IPS-NIHi11 (cell line): Measurements from ENCODE around the gene APRT.
A peak's percentile ranks its signal among the peaks of the same experiment; 100 is the strongest.

ENCODE experiments used
- DNase-seq: peaks from one replicate; pipeline ENCODE4 v3.0.0; 2012; ENCODE audit warnings: mixed read lengths, low spot score

APRT gene, protein sequence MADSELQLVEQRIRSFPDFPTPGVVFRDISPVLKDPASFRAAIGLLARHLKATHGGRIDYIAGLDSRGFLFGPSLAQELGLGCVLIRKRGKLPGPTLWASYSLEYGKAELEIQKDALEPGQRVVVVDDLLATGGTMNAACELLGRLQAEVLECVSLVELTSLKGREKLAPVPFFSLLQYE

DNA sequence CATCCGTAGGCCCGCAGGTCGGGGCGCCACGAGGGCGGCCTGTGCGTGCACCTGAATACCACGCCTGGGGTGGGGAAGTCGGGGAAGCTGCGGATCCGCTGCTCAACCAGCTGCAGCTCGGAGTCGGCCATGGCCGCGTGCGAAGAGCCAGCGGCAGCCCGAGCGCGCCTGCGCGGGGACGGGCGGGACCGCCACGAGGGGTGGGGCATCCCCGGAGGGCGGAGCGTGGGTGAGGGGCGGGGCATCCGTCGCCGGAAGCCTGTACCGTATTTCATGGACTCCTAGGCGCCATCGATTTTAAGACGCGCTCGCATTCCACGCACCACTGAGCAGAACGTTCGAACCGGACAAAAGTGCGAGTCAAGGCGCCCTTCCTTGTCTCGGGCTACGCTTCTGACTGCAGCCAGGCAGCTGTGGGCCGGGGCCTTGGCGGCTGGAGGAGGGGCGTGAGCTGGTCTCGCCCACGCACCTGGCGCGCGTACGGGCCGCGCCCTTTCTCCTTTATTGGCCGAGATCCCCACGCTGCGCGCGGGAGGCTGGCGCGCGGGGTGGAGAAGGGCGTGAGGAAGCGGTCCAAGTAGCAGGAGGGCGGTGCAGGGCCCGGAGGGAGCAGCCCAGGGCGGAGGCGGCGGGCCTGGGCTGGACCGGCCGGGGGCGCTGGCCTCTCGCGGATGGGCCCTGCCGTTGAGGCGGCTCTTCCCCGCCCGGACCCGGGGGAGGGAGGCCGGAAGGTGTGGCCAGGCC, at the start of gene APRT:
Gene APRT, minus strand, starts transcription at position 160 of the 744 bp plus-strand sequence. Its CDS starts 29 bp downstream, at position 131.
- peak; percentile 96 for DNase-seq

DNA sequence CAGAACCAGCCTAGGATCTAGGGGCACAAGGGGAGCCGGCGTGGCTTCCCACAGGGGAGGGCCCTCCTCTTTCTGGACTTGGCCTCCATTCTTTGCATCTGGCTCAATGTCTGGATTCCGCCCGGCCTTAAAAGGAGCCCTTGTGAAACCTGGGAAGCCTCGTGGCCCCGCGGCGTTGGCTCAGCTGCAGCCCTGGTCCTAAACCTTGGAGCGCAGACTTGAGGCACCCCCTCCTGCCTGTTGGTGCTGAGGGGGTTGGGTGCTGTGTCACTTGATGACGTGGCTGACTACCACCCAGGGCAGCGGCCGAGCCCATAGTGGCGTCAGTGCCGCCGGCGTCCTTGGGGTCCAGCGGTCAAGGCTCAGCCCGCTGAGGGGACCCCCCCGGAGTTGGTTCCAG, 49.6 kb upstream of the APRT start:
- DNase-seq: no peak

DNA sequence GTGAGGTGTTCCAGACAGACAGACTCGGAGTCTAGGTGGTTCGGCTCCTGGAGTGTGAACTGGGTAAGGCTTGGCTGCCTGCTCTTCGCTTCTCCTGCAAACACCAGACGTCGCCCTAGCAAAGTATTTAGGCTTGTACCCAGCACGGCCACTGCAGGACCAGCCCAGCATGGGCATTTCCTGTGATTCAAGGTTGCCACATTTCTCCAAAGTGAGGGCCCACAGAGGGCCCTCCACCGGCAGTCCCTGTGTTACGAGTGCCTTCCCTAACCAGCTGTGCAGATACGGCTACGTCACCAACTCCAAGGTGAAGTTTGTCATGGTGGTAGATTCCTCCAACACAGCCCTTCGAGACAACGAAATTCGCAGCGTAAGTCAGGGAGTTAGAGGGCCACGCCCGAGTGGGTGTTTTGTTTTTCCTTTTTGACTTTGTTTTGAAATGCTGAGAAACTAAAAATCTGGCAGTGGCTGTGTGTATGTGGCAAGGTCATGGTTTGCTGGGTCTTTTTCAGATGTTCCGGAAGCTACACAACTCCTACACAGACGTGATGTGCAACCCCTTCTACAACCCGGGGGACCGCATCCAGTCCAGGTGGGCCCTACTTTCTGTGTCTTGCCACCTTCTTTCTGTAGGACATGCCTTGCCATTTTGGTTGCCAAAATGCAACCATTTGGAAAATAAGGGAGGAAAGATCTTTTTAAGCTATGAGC, 47.8 kb upstream of the APRT start:
- DNase-seq: no peak

DNA sequence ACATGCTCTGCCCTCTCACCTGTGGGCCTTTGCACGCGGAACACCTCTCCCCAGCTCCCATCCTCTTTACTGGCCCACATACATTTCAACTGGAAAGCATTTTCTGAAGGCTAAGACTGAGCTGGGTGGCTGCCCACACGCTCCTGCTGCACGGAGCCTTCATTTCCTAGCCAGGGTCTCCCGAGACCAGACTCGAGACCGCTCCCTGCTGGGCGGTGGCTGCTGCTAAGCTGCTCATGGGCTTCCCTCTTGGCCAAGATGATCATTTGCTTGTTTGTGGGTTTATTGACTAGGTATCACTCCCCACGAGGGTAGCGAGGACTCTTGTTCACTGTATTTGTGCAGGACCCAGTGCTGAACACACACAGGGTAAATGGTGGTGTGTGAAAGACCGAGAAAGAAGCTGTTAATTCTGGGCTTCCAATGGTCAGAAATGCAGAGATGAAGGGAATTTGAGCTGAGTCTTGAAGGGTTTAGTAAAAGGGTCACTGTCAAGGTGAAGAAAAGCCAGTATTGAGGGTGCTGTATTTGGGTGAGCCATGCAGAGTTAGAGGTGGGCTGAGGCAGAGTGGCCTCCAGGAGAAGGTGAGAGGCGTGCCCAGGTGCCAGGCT, 46.1 kb upstream of the APRT start:
- peak; percentile 86 for DNase-seq

DNA sequence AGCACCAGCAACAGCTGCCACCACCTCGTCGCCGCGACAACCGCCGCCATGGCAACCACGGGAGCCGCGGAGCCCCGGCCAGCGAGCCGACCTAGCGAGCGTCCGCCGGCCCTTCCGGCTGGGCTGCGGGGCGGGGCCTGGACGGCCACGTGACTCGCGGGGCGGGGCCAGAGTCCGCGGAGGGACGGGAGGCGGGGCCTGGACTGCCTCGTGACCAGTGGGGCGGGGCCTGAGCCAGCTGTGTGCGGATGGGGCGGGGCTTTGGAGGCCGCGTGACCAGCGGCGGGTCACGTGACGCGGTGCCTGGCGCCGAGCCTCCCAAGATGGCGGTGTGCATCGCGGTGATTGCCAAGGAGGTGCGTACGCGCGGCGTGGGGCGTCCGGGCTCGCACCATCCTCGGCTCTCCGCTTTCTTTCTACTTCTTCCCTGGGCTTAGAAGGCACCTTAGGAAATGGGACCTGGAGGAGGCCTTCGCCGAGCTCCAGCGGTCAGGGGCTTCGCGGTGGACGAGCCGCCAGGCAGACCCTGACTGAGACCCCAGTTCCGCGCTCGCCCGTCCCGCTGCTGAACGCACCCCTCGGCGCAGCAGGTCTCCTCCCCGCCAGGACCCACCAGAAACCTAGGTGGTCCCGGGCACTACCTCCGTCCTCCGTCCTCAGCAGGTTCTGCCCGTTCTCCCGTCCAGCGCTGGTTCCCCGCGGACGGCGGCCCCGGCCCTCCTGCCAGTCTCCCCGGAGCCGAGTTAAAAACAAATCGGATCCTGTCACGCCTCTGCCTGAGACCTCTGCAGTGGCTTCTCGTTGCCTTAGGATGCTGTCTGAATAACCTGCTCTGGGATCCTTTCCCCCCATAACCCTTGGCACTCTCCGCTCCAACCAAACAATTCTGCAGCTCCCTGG, 45.4 kb upstream of the APRT start, which contains the start of the genes GALNS and TRAPPC2L:
Gene GALNS, minus strand, starts transcription at position 120 of the 900 bp plus-strand sequence. Its CDS starts 70 bp downstream, at position 50.
Gene TRAPPC2L, plus strand, starts transcription at position 300 of the 900 bp plus-strand sequence. Its CDS starts 24 bp downstream, at position 324.
- DNase-seq: peak; percentile 100

DNA sequence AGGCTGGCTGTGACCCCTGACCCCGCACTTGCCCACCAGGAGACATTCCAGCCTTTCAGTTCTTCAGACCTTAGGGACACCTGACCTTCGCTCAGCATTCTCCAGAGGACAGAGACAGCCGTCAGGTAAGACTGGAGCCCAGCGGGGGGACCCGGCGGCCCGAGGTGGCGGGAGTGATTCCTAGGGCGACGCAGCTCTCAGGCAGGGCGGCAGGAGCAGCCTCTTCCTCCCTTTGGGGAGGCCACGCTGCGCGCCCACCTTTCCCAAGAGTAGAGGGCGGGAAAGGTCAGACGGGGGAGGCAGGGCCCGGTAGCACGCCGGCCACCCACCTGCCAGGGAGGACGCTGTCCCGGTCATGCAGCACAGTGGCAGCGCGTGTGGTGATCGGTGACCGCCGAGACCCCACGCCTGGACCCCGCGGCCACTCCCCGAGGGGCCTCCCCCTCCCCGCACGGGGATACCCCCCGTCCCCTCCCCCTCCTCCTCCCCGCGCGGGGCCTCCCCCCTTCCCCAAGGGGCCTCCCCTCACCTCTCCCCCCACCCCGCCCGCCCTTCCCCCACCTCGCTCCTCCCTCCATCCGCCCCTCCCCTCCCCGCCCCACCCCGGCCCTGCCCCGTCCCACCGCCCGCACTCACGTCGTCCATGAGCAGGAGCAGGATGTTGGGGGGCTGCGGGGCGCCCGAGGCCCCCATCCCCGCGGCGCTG, 44.5 kb upstream of the APRT start:
- DNase-seq: peak; percentile 58

DNA sequence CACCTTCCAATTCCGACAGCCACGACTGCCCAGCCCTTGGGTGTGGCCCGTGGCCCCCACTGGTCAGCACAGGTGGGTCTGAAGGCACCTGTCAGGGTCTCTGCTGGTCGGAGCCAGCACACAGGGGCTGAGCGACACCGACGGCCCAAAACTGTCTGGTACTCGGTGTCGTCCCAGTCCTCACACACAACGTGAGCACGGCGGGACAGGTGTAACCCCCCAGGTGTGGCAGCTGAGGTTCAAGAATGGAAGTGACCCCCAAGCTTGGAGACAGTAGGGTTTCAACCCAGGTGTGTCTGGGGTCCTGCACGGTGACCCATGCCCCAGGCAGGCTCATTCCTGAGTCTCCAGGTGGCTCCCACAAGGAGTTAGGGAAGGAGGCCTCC, 44.0 kb upstream of the APRT start:
- DNase-seq: no peak

DNA sequence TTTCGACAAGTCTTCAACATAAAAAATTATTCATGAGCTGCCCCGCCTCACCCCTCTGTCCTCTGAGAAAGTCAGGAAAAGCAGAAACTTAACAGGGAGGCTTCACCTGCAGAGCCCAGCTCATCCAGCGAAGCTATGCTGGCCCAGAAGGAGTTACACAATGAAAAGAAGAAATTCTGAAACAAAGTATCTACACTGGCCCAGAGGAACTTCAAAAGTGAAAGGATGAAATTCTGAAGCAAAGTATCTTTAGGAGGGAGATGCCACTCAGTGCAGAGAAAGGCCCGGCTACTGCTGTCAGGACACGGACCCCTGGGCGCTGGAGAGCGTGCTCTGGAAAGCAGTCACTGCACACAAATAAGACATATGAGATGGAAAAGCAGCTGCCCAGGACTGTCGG, 43.4 kb upstream of the APRT start:
- no peak for DNase-seq

DNA sequence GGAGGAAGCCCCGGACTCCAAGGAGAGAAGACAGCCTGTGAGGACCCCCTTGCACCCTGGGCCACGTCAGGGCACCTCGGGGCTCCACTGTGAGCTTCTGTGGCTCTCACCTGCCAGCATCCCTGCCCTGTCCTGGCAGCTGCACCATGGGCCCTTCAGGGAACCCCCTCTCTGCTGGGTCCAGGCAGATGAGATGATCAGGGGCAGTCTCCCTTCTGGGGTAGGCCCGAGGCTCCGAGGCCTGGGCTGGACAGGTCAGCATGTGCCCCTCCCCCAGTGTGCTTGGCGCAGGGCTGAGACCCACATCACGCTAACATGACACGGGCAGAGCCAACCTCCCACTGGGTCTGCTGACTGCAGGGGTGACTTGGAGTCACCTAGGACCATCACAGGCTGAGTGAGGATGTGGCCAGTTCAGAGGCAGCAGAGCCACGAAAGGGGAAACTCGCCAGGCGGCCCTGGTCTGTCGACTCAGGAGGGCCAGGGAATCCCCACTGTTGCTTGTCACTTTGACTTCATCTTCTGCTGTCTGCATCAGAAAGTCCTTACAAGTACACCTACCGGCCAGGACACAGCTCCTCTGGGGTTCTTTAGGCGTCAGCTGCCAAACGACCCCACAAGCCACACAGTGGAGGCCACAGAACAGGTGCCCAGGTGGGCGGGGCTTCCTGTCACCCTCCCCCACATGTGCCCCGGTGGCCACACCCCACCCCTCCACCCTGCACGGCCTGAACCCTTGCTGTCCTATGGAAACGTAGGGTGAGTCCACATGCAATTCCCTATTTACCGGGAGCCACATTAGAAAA, 42.8 kb upstream of the APRT start:
- no peak for DNase-seq

DNA sequence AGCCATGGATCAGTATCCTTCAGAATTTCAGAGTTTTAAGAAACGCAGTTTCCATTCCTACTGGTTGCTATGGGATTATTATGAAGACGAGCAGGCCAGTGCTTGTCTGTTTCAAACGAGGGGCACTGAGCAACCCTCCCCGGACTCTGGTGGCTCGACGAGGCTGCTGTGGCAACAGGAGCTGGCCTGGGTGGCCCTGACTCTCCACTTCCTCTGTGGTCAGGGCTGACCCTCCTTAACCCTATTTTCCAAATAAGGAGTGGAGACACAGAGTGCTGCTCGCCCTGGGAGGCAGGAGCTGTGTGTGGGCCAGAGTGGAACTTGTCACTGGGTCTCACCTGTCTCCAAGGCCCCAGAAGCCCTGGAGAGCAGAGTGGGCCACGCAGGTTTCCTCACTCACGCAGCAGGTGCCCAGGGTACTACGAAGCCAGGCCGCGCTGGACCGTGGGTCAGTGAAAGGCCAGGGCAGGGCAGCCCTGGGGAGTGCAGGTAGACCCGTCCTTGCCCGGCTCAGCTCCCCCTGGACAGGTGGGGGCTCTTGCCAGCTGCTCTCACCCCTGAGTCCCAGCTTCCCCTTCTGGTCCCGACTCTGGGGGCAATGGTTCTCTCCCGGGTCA, 41.7 kb upstream of the APRT start:
- no peak for DNase-seq

DNA sequence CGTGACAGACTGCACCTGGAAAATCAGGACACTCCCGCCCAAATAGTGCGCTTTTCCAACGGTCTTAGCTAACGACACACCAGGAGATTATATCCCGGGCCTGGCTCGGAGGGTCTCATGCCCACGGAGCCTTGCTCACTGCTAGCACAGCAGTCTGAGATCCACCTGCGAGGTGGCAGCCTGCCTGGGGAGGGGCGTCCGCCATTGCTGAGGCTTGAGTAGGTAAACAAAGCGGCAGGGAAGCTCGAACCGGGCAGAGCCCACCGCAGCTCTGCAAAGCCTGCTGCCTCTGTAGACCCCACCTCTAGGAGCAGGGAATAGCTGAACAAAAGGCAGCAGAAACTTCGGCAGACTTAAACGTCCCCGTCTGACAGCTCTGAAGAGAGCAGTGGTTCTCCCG, 39.9 kb upstream of the APRT start:
- DNase-seq: no peak

DNA sequence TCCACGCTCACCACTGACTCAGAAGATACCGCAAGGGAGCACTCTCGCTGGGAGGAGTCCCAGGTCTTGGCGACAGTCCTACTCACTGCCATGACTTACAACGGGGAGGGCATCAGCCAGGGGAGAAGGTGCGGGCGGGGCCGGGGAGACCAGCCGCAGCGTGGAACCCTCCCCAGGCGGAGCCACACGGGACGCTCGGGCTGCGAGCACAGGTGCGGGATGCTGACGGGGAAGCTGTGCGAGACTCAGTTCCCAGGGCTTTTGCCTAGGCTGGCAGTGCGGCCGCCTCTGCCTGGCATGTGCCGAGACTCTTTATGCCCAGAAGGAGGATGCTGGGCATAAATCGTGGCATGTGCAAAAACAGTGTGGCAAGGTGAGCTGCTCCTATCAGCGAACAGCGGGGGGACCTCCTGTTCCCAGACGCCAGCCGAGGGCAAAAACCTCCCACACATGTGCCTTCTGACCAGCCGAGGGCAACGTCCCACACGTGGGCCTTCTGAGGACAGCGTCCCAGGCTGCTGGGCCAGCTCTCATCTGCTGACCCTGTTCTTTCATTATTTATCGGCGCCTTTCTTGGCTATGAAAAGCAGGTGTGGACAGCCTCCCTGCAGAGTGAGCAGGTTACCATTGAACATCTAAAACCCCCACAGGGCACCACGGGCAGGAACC, 38.9 kb upstream of the APRT start:
- DNase-seq: no peak

DNA sequence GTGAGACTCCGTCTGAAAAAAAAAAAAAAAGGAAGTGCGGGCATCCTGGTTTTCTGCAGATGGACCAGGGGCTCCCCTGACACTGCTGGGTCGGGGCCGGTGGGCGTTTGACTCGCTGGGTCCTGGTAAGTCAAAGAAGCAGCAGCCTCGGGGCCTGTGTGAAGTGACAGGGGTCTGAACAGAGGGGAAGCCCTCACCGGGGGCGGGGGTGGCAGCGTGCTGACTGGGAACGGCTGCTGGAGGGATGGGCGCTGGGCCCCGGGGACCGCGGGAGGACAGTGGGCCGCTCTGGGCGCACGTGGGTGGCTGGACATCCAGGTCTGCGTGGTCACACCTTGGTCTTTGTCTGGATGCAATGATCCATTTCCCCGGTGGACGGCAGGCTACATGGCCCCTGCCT, 36.8 kb upstream of the APRT start:
- no peak for DNase-seq

DNA sequence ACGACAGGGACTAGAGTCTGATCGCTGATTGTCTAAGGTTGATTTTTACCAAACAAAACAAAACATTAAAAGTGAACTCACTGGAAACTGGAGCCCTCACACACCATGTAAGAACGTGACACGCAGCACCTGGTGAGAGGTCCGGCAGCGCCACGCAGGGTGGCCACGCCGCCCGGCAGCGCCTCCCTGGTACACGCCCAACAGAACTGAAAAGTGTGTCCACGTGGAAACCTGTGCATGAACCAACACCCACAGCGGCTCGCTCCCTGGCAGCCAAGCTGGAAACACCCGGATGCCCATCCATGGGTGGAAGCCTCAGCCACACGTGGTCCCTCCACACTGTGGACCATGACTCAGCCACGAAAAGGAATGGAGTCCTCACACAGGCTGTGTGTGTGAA, 35.9 kb upstream of the APRT start:
- DNase-seq: no peak

DNA sequence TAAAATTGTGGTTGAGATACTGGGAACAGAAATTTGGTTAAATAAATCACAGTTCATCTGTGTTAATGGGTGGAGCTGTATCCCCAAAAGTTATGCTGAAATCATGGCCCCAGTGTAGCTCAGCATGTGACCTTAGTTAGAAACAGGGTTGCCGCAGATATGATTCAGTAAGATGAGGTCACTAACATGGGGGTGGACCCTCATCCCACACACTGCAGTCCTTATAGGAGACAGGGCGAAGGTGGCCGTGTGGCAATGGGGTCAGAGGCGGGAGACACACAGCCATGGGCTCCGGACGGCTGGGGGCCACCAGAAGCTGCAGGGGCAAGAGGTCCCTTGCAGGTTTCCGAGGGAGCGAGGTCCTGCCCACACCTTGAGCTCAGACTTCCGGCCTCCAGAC, 34.4 kb upstream of the APRT start:
- no peak for DNase-seq

DNA sequence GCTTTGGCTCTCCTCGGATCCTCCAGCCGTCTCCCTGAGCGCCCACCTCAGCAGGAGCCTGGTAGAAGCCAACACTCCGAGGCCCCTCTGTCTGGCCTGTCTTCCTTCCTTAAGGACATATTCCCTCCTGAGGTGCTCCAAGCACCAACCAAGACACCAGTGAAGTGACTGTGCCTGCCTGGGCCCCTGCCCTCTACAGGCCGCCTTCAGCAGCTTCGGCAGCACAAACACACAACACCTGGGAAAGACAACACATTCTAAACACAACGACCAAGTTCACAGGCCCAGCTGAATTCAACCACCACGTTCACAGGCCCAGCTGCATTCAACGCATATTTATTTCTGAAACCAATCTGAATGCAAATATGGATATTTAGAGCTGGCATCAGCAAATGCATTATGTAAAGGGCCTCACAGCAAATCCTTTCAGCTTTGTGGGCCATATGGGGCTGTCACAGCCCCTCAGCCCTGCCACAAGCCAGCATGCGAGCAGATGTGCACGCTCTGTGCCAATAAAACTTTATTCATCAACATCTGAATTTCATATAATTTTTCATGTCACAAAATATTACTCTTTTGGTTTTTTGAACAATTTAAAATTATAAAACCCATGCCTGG, 32.8 kb upstream of the APRT start:
- DNase-seq: peak; percentile 62

DNA sequence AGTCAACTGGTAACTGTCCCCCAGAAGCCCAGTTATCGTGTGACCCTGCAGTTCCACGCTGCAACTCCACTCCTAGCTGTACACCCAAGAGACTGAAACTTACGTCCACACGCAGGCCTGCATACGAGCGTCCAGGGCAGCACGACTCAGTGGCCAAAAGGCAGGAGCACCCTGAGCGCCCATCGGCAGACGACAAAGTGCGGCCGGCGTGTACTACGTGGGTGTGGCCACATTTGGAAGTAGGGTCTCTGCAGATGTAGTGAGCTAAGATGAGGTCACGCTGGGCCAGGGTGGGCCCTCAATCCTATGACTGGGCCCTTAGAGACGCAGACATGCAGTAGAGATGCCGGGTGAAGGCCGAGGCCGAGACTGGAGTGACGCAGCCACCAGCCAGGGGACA, 31.5 kb upstream of the APRT start:
- no peak for DNase-seq

DNA sequence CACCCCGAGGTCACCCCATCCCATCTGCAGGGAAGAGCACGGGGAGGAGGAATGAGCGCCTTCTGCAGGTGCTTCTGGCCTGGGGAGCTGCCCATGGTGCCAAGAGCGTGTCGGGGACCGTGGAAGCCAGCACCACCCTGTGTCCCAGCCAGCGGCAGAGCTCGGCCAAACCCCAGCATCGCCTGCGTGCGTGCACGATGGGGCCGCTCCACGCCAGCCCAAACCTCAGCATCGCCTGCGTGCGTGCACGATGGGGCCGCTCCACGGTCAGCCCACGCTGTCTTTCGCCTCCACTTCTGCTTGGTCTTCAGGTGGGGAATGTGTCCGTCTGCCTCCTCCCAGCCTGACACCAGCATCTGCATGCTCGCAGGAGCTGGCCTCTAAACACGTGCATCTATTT, 31.1 kb upstream of the APRT start:
- DNase-seq: no peak
